GM13977 (cell line): ENCODE measurements around the gene ITGB3.
"Not testable (repeated sequence)": the region's sequence is repeated elsewhere in the genome, so short reads cannot be mapped to it uniquely, and the experiment has no call there.

Experiments used
- DNase-seq: peaks from one replicate; pipeline ENCODE4 v3.0.0; 2012; ENCODE audit warnings: low spot score
- in situ Hi-C: fragments of 300-500 bp; cut with MboI; formaldehyde crosslinking; loops from one replicate; pipeline ENCODE4 v1.12.0; 2022; ENCODE audit warnings: low sequenced_read_pairs, low pct_unique_long_range_greater_than_20kb, mixed read lengths, inconsistent platforms; ENCODE audit not compliant: unreplicated experiment
- TF ChIP-seq, protein P1 (sequence below): IDR thresholded peaks from 2 replicates; pipeline ENCODE4 v1.5.1; 2012; ENCODE audit warnings: mild to moderate bottlenecking, control low read depth; ENCODE audit not compliant: insufficient read depth; ENCODE audit errors: extremely low read depth, missing control alignments

ITGB3 gene

DNA sequence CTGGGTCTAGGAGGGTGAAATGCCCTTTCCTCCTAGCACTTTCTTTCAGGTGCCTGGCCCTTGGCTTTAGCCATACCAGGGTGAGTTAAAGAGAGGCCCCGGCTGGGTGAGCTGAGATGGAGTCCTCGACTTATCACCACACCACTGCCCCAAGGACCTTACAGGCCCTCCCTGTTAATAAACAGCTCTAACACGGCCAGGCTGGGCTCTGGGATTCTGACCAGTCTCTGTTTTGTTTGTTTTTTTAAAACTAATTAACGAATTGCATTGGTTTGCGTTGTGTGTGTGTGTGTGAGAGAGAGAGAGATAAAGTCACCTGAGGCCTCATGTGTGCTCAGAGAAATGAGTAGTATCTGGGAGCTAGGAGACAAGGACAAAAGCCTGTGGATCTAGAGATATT, 30.2 kb upstream of the ITGB3 start:
- DNase-seq, result no peak
- in situ Hi-C loops, result no loop called here
- TF ChIP-seq, protein P1, sequence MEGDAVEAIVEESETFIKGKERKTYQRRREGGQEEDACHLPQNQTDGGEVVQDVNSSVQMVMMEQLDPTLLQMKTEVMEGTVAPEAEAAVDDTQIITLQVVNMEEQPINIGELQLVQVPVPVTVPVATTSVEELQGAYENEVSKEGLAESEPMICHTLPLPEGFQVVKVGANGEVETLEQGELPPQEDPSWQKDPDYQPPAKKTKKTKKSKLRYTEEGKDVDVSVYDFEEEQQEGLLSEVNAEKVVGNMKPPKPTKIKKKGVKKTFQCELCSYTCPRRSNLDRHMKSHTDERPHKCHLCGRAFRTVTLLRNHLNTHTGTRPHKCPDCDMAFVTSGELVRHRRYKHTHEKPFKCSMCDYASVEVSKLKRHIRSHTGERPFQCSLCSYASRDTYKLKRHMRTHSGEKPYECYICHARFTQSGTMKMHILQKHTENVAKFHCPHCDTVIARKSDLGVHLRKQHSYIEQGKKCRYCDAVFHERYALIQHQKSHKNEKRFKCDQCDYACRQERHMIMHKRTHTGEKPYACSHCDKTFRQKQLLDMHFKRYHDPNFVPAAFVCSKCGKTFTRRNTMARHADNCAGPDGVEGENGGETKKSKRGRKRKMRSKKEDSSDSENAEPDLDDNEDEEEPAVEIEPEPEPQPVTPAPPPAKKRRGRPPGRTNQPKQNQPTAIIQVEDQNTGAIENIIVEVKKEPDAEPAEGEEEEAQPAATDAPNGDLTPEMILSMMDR, result no peak

DNA sequence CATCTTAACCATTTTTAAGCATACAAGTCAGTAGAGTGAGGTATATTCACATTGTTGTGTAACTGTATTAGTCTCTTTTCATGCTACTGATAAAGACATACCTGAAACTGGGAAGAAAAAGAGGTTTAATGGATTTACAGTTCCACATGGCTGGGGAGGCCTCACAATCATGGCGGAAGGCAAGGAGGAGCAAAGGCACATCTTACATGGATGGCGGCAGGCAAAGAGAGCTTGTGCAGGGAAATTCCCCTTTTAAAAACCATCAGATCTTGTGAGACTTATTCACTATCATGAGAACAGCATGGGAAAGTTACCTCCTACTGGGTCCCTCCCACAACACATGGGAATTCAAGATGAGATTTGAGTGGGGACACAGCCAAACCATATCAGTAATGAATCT, 29.6 kb upstream of the ITGB3 start:
- DNase-seq, in situ Hi-C loops: not testable (repeated sequence)

DNA sequence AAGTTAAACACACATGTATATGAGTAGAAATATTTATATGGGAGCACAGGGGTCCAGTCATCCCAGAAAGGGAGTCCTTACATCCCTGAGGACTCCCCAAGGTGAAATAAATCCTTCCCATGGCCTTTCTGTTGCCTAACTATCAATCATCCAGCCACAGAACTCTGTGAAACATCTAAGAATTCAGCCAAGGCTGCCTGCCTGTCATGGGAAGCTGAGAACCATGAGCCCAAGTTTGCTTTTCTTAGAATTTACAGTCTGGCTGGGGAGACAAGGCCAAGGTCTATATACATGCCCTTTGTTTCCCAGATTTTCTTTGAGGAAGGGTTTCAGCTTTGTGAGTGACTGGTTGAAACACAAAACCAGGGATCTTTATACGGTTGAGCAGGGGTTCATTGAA, 28.7 kb upstream of the ITGB3 start:
- in situ Hi-C loops, result no loop called here
- TF ChIP-seq, protein P1, result no peak
- DNase-seq, result no peak

DNA sequence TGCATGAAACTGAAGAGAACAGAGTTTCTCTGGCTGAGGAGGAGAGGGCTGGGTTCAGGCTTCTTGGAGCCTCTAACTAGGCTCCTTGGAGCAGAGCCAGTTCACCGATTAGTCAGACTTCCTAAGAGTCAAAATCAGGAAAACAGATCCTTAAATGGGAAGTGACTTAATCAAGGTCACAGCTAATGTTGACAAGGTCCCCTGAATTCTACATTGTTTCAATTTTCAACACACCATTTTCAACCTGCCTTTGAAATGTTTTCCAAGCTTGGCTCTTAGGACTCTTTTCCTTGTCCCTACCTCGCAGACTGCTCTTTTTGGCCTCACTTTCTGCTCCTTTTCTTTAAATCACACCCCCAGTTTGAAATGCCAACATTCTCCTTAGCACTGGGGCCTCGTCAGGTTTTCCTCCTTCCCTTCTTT, 28.2 kb upstream of the ITGB3 start:
- in situ Hi-C loops, result no loop called here
- DNase-seq, result no peak
- TF ChIP-seq, protein P1, result no peak

DNA sequence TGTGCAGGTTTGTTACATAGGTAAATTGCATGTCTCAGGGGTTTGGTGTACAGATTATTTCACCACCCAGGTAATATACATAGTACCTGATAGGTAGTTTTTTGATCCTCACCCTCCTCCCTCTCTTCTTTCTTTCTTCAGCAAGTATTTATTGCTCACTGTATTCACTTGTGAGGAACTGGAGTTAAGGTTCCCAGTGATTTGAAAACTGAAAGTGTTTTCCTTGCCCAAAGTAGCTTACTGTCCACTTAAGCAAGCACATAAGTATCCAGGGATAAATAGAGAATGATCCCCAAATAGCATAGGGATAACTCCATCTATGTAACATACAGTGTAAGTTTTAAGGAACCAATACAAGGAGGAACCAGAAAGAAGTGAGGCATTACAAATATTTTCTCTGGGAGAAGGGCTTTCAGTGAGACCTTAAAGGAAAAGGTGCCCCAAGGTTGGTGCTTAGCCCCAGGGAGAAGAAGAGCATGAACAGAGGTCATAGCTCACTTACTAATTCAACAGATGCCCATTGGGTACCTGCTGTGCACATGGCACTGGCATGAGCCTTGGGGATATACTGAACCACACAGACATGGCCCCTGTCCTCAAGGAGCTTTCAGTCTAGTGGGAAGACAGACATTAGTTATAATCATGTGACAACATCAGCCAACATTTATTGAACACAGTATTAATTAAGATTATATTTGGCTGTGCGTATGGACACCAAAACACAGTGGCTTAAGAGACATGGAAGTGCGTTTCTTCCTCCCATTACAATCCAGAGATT, 27.5 kb upstream of the ITGB3 start:
- in situ Hi-C loops, result no loop called here
- no peak for DNase-seq
- TF ChIP-seq, protein P1, result no peak

DNA sequence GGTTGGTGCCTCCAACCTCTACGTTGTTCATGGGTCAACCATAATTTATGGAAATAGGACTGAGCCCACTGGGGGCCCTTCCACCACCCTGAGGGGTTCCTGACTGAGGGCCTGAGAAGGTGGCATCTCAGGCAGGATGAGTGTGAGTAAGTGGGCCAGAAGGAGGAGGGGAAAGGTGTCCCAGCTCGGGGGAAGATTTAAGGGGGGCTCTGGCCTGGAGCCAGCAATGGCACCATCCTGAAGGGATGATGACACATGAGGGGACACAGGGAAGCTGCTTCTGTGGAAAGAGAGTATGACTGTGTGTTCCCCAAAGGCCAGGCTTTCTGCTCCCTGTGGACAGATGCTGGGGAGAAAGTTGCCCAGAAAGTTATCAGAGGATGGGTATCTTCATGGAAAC, 25.8 kb upstream of the ITGB3 start:
- in situ Hi-C loops, result no loop called here
- DNase-seq, result no peak
- TF ChIP-seq, protein P1, result no peak

DNA sequence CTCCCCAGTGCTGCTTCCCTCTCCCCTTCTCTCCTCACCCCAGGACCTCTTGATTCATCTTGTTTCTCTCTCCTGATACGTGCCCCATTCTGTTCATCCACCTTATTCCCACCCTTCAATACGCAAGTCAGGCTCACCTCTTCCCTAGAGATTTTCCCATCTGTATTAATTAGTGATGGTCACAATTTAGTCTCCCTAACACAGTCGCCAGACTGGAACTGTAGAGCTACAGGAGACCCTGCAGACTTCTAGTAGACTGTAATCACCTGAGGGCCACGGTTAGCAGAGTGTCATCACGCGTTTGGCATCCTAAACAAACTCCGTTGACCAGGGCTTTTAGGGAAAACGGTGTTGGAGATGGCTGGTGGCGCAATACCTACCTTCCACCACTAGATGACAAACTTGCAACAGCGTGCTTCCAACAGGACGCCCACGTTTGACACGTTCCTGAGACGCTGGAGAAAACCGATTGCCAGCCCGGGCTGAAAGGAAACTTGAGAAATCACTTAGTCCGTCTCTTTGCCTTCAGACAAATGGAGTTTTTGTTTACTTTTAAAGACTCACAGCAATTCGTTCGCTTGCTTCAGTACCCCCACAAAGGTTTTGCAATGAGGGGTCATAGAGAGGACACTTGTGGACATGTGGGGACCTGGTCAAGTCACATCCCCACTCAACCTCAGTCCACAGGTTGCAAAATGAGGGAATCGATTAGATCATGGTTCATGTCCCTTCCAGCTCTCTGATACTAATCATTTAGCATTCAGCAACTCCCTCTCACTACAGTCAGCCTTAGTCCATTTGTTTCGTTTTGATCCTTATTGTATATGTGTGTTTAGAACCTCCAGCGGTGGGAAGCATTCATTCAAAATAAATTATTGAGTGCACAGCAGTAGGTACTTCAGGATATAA, 23.8 kb upstream of the ITGB3 start:
- TF ChIP-seq, protein P1, result peak; percentile 93
- DNase-seq, result peak; percentile 78
- in situ Hi-C loops, result loop anchor here (10.0 kb wide), 1 partner anchor 85 kb away; no protein-coding TSS in a partner anchor
